HG03196 (cell line): ENCODE data around the gene PRKRIP1.
"Not testable (repeated sequence)": the region's sequence is repeated elsewhere in the genome, so short reads cannot be mapped to it uniquely, and the experiment has no call there.

Experiments
- ATAC-seq: cut with Tn5 transposase; IDR thresholded peaks from one replicate; pipeline ENCODE4 v1.9.1; 2021; ENCODE audit not compliant: unreplicated experiment

The PRKRIP1 gene

GRCh38 chr7:102403563-102403962 is 7.4 kb downstream of the PRKRIP1 start:
- no peak for ATAC-seq

GRCh38 chr7:102404005-102404861 is 8.1 kb downstream of the PRKRIP1 start:
- peak; percentile 77 for ATAC-seq

GRCh38 chr7:102404862-102405188 is 8.7 kb downstream of the PRKRIP1 start:
- not testable (repeated sequence) for ATAC-seq

GRCh38 chr7:102407910-102408309 is 11.7 kb downstream of the PRKRIP1 start:
- no peak for ATAC-seq

GRCh38 chr7:102408530-102408929 is 12.4 kb downstream of the PRKRIP1 start:
- ATAC-seq, result peak; percentile 54

GRCh38 chr7:102409340-102409739 is 13.2 kb downstream of the PRKRIP1 start:
- no peak for ATAC-seq

- ATAC-seq, result no peak
These were observed 14.0 kb downstream of the PRKRIP1 start for GRCh38 chr7:102410123-102410522.

- ATAC-seq, result no peak
These were observed 14.8 kb downstream of the PRKRIP1 start for GRCh38 chr7:102410918-102411317.

- no peak for ATAC-seq
These were observed 16.4 kb downstream of the PRKRIP1 start for GRCh38 chr7:102412548-102412947.

GRCh38 chr7:102413091-102413490 is 16.9 kb downstream of the PRKRIP1 start:
- no peak for ATAC-seq

- no peak for ATAC-seq
These were observed 17.4 kb downstream of the PRKRIP1 start for GRCh38 chr7:102413611-102414010.

GRCh38 chr7:102415685-102416225 is 19.6 kb downstream of the PRKRIP1 start:
- no peak for ATAC-seq

- ATAC-seq, result no peak
These were observed 20.2 kb downstream of the PRKRIP1 start for GRCh38 chr7:102416406-102416805.

GRCh38 chr7:102417105-102417504 is 20.9 kb downstream of the PRKRIP1 start:
- ATAC-seq, result no peak

GRCh38 chr7:102418592-102418991 is 22.4 kb downstream of the PRKRIP1 start:
- no peak for ATAC-seq

- ATAC-seq, result no peak
These were observed 25.6 kb downstream of the PRKRIP1 start for GRCh38 chr7:102421706-102422240.

- no peak for ATAC-seq
These were observed 28.0 kb downstream of the PRKRIP1 start for GRCh38 chr7:102424129-102424551.

- no peak for ATAC-seq
These were observed 28.6 kb downstream of the PRKRIP1 start for GRCh38 chr7:102424787-102425218.

- peak; percentile 64 for ATAC-seq
These were observed 29.6 kb downstream of the PRKRIP1 start for GRCh38 chr7:102425639-102426267.

- ATAC-seq, result peak; percentile 41
These were observed 30.3 kb downstream of the PRKRIP1 start for GRCh38 chr7:102426268-102427018.

GRCh38 chr7:102427019-102427405 is 30.8 kb downstream of the PRKRIP1 start:
- no peak for ATAC-seq
